Mesenchymal stem cell (in vitro differentiated cells and primary cell): Measurements from ENCODE around the gene PDZK1IP1. TPM values are rescaled to one million over a fixed set of nuclear protein-coding genes. Genes with fewer than 3 reads are reported as not detected.

Source experiments
- DNase-seq: peaks from one replicate; pipeline ENCODE4 v3.0.0-alpha.2; 2013
- H2AFZ ChIP-seq: one replicate; pipeline ENCODE4 v1.6.1; 2013; ENCODE audit warnings: low read depth, mild to moderate bottlenecking, control low read depth, inconsistent platforms, low read length, moderate library complexity
- H2AK5ac ChIP-seq: 2 replicates; pipeline ENCODE4 v1.6.1; 2013; ENCODE audit warnings: low read length, moderate library complexity, mild to moderate bottlenecking, inconsistent platforms; ENCODE audit not compliant: severe bottlenecking
- H2BK120ac ChIP-seq: one replicate; pipeline ENCODE4 v1.6.1; 2013; ENCODE audit warnings: low read depth, mild to moderate bottlenecking, inconsistent platforms, low read length, moderate library complexity
- H2BK12ac ChIP-seq, 2 experiments: one replicate each; pipeline ENCODE4 v1.6.1; 2013; ENCODE audit warnings: inconsistent platforms in 2 of 2, low read length in 2 of 2, mild to moderate bottlenecking in 2 of 2, moderate library complexity in 2 of 2, control low read depth in 1 of 2
- H2BK15ac ChIP-seq: one replicate; pipeline ENCODE4 v1.6.1; 2013; ENCODE audit warnings: mild to moderate bottlenecking, low read depth, inconsistent platforms; ENCODE audit not compliant: poor library complexity, severe bottlenecking
- H2BK5ac ChIP-seq: 2 replicates; pipeline ENCODE4 v1.6.1; 2013; ENCODE audit warnings: low read depth, mild to moderate bottlenecking, low read length, control low read depth, inconsistent platforms; ENCODE audit not compliant: poor library complexity, severe bottlenecking
- H3K14ac ChIP-seq, 2 experiments: one replicate each; pipeline ENCODE4 v1.6.1; 2013; ENCODE audit warnings: inconsistent platforms in 2 of 2, low read length in 2 of 2, control low read depth in 1 of 2, mild to moderate bottlenecking in 1 of 2, moderate library complexity in 1 of 2
- H3K18ac ChIP-seq, 2 experiments: one replicate each; pipeline ENCODE4 v1.6.1; 2013; ENCODE audit warnings: inconsistent platforms in 2 of 2, low read length in 2 of 2, control low read depth in 1 of 2, low read depth in 1 of 2, mild to moderate bottlenecking in 1 of 2
- H3K23ac ChIP-seq, 2 experiments: one replicate each; pipeline ENCODE4 v1.6.1; 2013; ENCODE audit warnings: inconsistent platforms in 2 of 2, low read length in 2 of 2, mild to moderate bottlenecking in 2 of 2, moderate library complexity in 2 of 2, control low read depth in 1 of 2
- H3K27ac ChIP-seq: 2 replicates; pipeline ENCODE4 v1.5.1; 2013; ENCODE audit warnings: mild to moderate bottlenecking, moderate library complexity, low read length, control low read depth, inconsistent platforms; ENCODE audit not compliant: poor library complexity, severe bottlenecking
- H3K27me3 ChIP-seq, 2 experiments: 2 replicates each; pipeline versions ENCODE4 v1.6.1 to v1.7.0; 2013; ENCODE audit warnings: low read length in 2 of 2, mild to moderate bottlenecking in 2 of 2, moderate library complexity in 2 of 2, control low read depth in 1 of 2, inconsistent platforms in 1 of 2; ENCODE audit not compliant: control insufficient read depth in 1 of 2, insufficient read depth in 1 of 2
- H3K36me3 ChIP-seq, 2 experiments: 2 replicates each; pipeline versions ENCODE4 v1.6.1 to v1.7.0; 2013; ENCODE audit warnings: low read length in 2 of 2, control low read depth in 1 of 2, inconsistent platforms in 1 of 2, low read depth in 1 of 2, mild to moderate bottlenecking in 1 of 2; ENCODE audit not compliant: insufficient read depth in 2 of 2, control insufficient read depth in 1 of 2
- H3K4ac ChIP-seq, 2 experiments: one replicate each; pipeline ENCODE4 v1.6.1; 2013; ENCODE audit warnings: inconsistent platforms in 2 of 2, low read length in 2 of 2, mild to moderate bottlenecking in 2 of 2, moderate library complexity in 2 of 2, control low read depth in 1 of 2, low read depth in 1 of 2
- H3K4me1 ChIP-seq: 2 replicates; pipeline ENCODE4 v1.6.1; 2013; ENCODE audit warnings: low read depth, low read length, control low read depth; ENCODE audit not compliant: control insufficient read depth, insufficient read depth
- H3K4me2 ChIP-seq: 2 replicates; pipeline ENCODE4 v1.6.1; 2013; ENCODE audit warnings: low read length, mild to moderate bottlenecking, inconsistent platforms; ENCODE audit not compliant: poor library complexity, severe bottlenecking
- H3K4me3 ChIP-seq, 2 experiments: 2 replicates each; pipeline versions ENCODE4 v1.5.1 to v1.7.0; 2013; ENCODE audit warnings: low read length in 2 of 2, mild to moderate bottlenecking in 2 of 2, control low read depth in 1 of 2, low read depth in 1 of 2; ENCODE audit not compliant: insufficient read depth in 1 of 2
- H3K79me1 ChIP-seq: replicated peaks from 2 replicates; pipeline ENCODE4 v1.6.1; 2013; ENCODE audit warnings: mild to moderate bottlenecking, control low read depth, low read length, inconsistent platforms; ENCODE audit not compliant: poor library complexity, severe bottlenecking
- H3K9ac ChIP-seq: 2 replicates; pipeline ENCODE4 v1.7.0; 2013; ENCODE audit warnings: mild to moderate bottlenecking, low read length, moderate library complexity
- H3K9me3 ChIP-seq: 2 replicates; pipeline ENCODE4 v1.7.0; 2013; ENCODE audit warnings: mild to moderate bottlenecking, low read length; ENCODE audit not compliant: control insufficient read depth
- H4K8ac ChIP-seq: one replicate; pipeline ENCODE4 v1.6.1; 2013; ENCODE audit warnings: inconsistent platforms, mild to moderate bottlenecking, low read length, moderate library complexity
- H4K91ac ChIP-seq: one replicate; pipeline ENCODE4 v1.6.1; 2013; ENCODE audit warnings: mild to moderate bottlenecking, low read length, inconsistent platforms
- WGBS: methylation state at CpG from one replicate; pipeline ENCODE4 v1.1.7; 2013; ENCODE audit warnings: mixed read lengths; 5-methylcytosine and 5-hydroxymethylcytosine counted together
- polyA plus RNA-seq, 2 experiments: library from polyadenylated mRNA; stranded (reverse); fragments of 200-250 nt; gene quantifications; one replicate each; pipeline ENCODE4 v1.2.3, GENCODE V29; 2013

PDZK1IP1 gene, protein sequence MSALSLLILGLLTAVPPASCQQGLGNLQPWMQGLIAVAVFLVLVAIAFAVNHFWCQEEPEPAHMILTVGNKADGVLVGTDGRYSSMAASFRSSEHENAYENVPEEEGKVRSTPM
- polyA plus RNA-seq (2013, experiment 1 of 2) = not detected
- not detected for polyA plus RNA-seq (2013, experiment 2 of 2)

DNA sequence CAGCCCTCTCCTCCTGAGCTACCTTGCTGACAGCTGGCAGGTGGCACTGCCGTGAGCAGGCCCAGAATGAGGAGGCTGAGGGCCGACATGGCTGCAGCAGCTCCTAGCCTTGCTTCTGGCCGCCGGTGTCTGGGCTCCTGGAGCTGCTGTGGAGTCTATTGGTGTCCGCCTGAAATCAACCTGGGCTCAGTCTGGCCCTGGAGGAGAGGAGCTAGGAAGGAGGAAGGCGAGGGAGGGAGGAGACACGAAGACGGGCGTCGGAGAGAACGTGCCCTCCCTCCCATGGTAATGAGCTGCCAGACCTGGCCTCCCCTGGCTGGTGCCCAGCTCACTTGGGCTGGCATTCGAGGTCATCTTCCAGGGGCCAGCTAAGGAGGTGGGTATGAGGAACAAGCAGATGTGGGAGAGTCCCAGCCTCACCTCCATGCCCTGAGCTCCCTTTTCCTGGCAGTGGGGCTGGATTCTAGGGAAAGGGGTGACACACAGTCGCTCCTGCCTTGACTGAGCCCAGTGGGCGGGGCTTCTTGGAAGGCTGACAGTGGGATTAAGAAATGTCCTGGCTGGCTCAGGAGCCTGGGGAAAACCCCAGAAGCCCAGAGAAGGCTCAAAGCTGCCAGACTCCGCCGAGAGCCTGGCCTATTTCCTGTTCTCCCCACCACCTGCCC lies at the start of gene PDZK1IP1:
Gene PDZK1IP1, minus strand, starts transcription at position 193 of the 665 bp plus-strand sequence. Its CDS starts 104 bp downstream, at position 89.
- H3K4me2 ChIP-seq = no peak within 1 kb of the TSS
- H2AFZ ChIP-seq = no peak within 1 kb of the TSS
- H3K36me3 ChIP-seq = no peaks in the 10 kb centered on the region
- H3K18ac ChIP-seq = no peak within 1 kb of the TSS
- peak within 1 kb of the TSS; percentile 88 for H2BK5ac ChIP-seq
- DNase-seq = peak; percentile 38
- H3K27me3 ChIP-seq = peaks cover 0 to 19% of the 10 kb centered on the region in 2 experiments
- H2BK12ac ChIP-seq = no peak within 1 kb of the TSS
- no peaks in the 10 kb centered on the region for H3K9me3 ChIP-seq
- no peak within 1 kb of the TSS for H4K8ac ChIP-seq
- no peak within 1 kb of the TSS for H4K91ac ChIP-seq
- no peak within 1 kb of the TSS for H2BK15ac ChIP-seq
- no peak within 1 kb of the TSS for H3K4ac ChIP-seq
- H3K23ac ChIP-seq = no peak within 1 kb of the TSS
- H2AK5ac ChIP-seq = peak within 1 kb of the TSS; percentile 100
- no peak within 1 kb of the TSS for H3K14ac ChIP-seq
- no peaks in the 10 kb centered on the region for H3K79me1 ChIP-seq
- H3K9ac ChIP-seq = peak within 1 kb of the TSS; percentile 36
- peak within 1 kb of the TSS; percentile 81 for H3K27ac ChIP-seq
- H2BK120ac ChIP-seq = no peak within 1 kb of the TSS
- H3K4me1 ChIP-seq = peaks cover 31% of the 10 kb centered on the region
- H3K4me3 ChIP-seq = no peak within 1 kb of the TSS
- 72% methylated on average over 16 of the region's 16 CpGs for WGBS

DNA sequence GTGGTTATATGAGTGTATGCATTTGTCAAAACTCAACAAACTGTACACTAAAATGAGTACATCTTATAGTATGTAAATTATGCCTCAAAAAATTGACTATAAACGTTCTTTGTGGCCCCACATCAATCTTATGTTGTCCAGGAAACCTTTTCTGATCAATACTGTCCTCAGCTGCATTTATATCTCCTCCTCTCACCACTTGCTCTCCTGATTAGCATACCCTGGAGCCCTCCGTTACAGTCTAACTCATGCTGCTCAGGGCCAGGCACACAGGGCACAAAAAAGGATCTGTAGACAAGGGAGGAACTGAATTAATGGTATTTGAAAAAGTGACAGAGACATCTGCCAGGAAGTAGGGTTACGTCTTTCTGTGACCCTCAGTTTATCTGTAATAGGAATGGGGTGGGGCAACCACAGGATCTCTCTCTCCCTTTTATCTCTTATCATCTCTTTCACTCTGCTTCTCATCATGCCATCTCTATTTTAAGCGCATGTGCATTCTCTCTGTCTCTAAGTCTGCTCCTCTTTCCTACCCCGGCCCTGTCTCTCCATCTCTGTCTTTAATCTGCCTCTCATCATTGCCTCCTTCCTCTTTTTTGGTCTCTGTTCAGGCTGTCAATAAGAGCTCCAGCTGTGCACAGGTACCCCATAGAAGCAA lies 49.2 kb upstream of the PDZK1IP1 start:
- Histone ChIP-seq H3K9ac (no peak overlapping the region), H3K27ac (no peak overlapping the region), H4K91ac (no peak overlapping the region), H2BK12ac (no peak overlapping the region), H2BK120ac (no peak overlapping the region), H3K4me3 (no peak overlapping the region), H2AK5ac (no peak overlapping the region), H3K4me2 (no peak overlapping the region), H3K4me1 (peaks cover 5% of the 10 kb centered on the region), H3K79me1 (no peaks in the 10 kb centered on the region), H3K4ac (no peak overlapping the region), H2BK5ac (no peak overlapping the region), H3K23ac (no peak overlapping the region), H3K18ac (no peak overlapping the region), H3K36me3 (no peaks in the 10 kb centered on the region), H3K27me3 (peaks cover 46 to 72% of the 10 kb centered on the region in 2 experiments), H2AFZ (no peak overlapping the region), H3K14ac (no peak overlapping the region), H3K9me3 (no peaks in the 10 kb centered on the region), H2BK15ac (no peak overlapping the region), H4K8ac (no peak overlapping the region)
- DNase-seq = no peak
- 48% methylated on average over 5 of the region's 5 CpGs for WGBS

DNA sequence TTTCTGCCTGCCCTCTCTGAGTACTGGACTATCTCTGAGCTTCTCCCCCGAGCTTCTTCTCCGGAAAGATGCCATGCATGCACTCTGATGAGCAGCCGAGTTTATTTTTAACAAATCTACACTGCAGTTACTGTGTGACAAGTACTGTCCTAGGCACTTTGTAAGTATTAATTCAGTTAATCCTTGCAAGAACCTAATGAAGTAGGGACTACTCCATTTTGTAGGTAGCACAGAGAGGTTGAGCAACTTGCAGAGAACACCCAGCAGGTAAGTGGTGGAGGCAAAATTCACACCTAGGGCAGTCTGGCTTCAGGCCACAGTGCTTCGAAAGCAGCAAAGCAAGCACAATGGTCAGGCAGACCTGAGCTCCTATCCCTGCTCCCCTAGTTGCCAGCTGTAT lies 46.0 kb upstream of the PDZK1IP1 start:
- Histone ChIP-seq H4K91ac (no peak overlapping the region), H2AK5ac (no peak overlapping the region), H3K18ac (no peak overlapping the region), H3K14ac (no peak overlapping the region), H4K8ac (no peak overlapping the region), H2BK5ac (no peak overlapping the region), H2BK12ac (no peak overlapping the region), H3K79me1 (no peaks in the 10 kb centered on the region), H2BK15ac (no peak overlapping the region), H3K36me3 (no peaks in the 10 kb centered on the region), H3K9me3 (no peaks in the 10 kb centered on the region), H3K27me3 (peaks cover 62 to 74% of the 10 kb centered on the region in 2 experiments), H3K23ac (no peak overlapping the region), H3K9ac (no peak overlapping the region), H3K27ac (no peak overlapping the region), H3K4ac (no peak overlapping the region), H2AFZ (no peak overlapping the region), H3K4me1 (peaks cover 17% of the 10 kb centered on the region), H3K4me3 (no peak overlapping the region), H2BK120ac (no peak overlapping the region), H3K4me2 (no peak overlapping the region)
- WGBS = 72% methylated on average over 4 of the region's 4 CpGs
- DNase-seq = no peak

DNA sequence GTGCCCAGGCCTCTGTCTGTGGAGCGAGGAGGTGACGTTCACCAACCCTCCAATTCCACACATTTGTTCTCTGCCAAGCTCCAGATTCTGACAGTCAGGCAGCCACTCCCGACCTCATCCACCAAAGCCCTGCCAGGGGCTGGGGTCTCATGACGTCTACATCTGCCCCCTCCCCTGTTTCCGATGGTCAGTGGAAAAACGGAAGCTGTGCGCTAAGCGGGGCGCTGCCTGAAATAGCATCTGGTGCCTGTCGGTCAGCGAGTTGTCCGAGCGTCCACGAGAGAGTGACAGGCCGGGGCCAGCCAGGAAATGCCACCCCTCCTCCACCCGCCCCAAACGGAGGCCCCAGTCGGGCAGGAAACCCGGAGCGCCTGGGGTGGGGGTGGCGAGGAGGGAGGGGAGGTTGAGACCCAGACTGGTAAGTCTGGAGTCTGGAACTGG lies 45.4 kb upstream of the PDZK1IP1 start:
- H3K14ac ChIP-seq = no peak overlapping the region
- H3K4me3 ChIP-seq = no peak overlapping the region
- no peaks in the 10 kb centered on the region for H3K79me1 ChIP-seq
- no peak overlapping the region for H3K9ac ChIP-seq
- WGBS = 10% methylated on average over 12 of the region's 21 CpGs
- peaks cover 19% of the 10 kb centered on the region for H3K4me1 ChIP-seq
- H4K8ac ChIP-seq = no peak overlapping the region
- H2BK120ac ChIP-seq = no peak overlapping the region
- no peak overlapping the region for H3K4ac ChIP-seq
- no peak overlapping the region for H3K18ac ChIP-seq
- no peak for DNase-seq
- H2BK5ac ChIP-seq = no peak overlapping the region
- H3K9me3 ChIP-seq = peaks cover 3% of the 10 kb centered on the region
- no peak overlapping the region for H2BK12ac ChIP-seq
- H4K91ac ChIP-seq = no peak overlapping the region
- peaks cover 68 to 76% of the 10 kb centered on the region in 2 experiments for H3K27me3 ChIP-seq
- H2BK15ac ChIP-seq = no peak overlapping the region
- no peak overlapping the region for H3K27ac ChIP-seq
- H2AK5ac ChIP-seq = no peak overlapping the region
- H3K23ac ChIP-seq = no peak overlapping the region
- H2AFZ ChIP-seq = no peak overlapping the region
- H3K36me3 ChIP-seq = no peaks in the 10 kb centered on the region
- H3K4me2 ChIP-seq = peak overlapping the region; percentile 63
